Prostate gland (tissue), 2 donors: ENCODE data around the gene TDRD10.

Experiments used
- CTCF ChIP-seq, 4 experiments: fragments of 200-600 bp in 2 of 4; fragments of 450-650 bp in 2 of 4; sonication (generic) in 2 of 4; IDR thresholded peaks; 1 replicate in 3 of 4; 2 replicates in 1 of 4; pipeline ENCODE4 v1.5.1; 2016 to 2019; ENCODE audit warnings: antibody characterized with exemption in 4 of 4, mild to moderate bottlenecking in 2 of 4, moderate library complexity in 2 of 4
- POLR2A ChIP-seq: fragments of 450-650 bp; IDR thresholded peaks from one replicate; pipeline ENCODE4 v1.6.1; 2016; ENCODE audit warnings: antibody characterized with exemption, mild to moderate bottlenecking

GRCh38 chr1:154551474-154551873, 49.5 kb downstream of the TDRD10 start:
- TF ChIP-seq CTCF (IDR thresholded peaks at IDR 0.05) = no peak
- no peak for TF ChIP-seq POLR2A
